T-cell (primary cell): ENCODE data around the gene ITGB7. TPM values are rescaled to one million over a fixed set of nuclear protein-coding genes. Genes with fewer than 3 reads are reported as not detected.

ENCODE experiments used
- ATAC-seq, 4 experiments: fragments of 200-7000 bp in 3 of 4; fragments of 150-1000 bp in 1 of 4; cut with Tn5 transposase; replicated peaks in 1 of 4; 1 replicate in 3 of 4; 2 replicates in 1 of 4; pipeline ENCODE4 v1.10.0; 2021; ENCODE audit warnings: moderate library complexity in 3 of 4, mild to moderate bottlenecking in 2 of 4, moderate number of reproducible peaks in 1 of 4
- CTCF ChIA-PET, 2 donors: fragments of 300-600 bp; sonication (Branson Sonifier 250); formaldehyde crosslinking; loops; one replicate each; lab custom pipeline; 2022; ENCODE audit warnings: antibody characterized with exemption in 2 of 2; lab: Charles Lee
- POLR2A ChIA-PET, 2 donors: fragments of 300-600 bp; sonication (Branson Sonifier 250); formaldehyde crosslinking; loops; one replicate each; lab custom pipeline; 2022; ENCODE audit warnings: antibody characterized with exemption in 2 of 2; lab: Charles Lee
- DNase-seq, 35 experiments: peaks; one replicate each; pipeline versions ENCODE4 v3.0.0 to v3.0.0-alpha.2; 2013 to 2023
- H3K27ac ChIP-seq: one replicate; pipeline ENCODE4 v1.5.1; 2013; ENCODE audit warnings: low read length
- H3K27me3 ChIP-seq, 2 experiments: replicated peaks in 1 of 2; 1 replicate in 1 of 2; 2 replicates in 1 of 2; pipeline versions ENCODE4 v1.6.1 to v1.7.0; 2013; ENCODE audit warnings: low read length in 1 of 2, mixed read lengths in 1 of 2; ENCODE audit not compliant: control insufficient read depth in 2 of 2, insufficient read depth in 2 of 2; ENCODE audit errors: extremely low read depth in 1 of 2
- H3K36me3 ChIP-seq, 2 donors: 1 replicate in 1 of 2; 2 replicates in 1 of 2; pipeline versions ENCODE4 v1.6.1 to v1.7.0; 2013; ENCODE audit warnings: low read length in 1 of 2; ENCODE audit not compliant: control insufficient read depth in 2 of 2, insufficient read depth in 1 of 2; ENCODE audit errors: extremely low read depth in 1 of 2
- H3K4me1 ChIP-seq, 2 experiments: 1 replicate in 1 of 2; 2 replicates in 1 of 2; pipeline versions ENCODE4 v1.6.1 to v1.7.0; 2013; ENCODE audit warnings: low read length in 2 of 2, mixed read lengths in 1 of 2; ENCODE audit not compliant: insufficient read depth in 2 of 2, control insufficient read depth in 1 of 2; ENCODE audit errors: extremely low read depth in 1 of 2
- H3K4me3 ChIP-seq, 2 donors: 1 replicate in 1 of 2; 2 replicates in 1 of 2; pipeline versions ENCODE4 v1.5.1 to v1.7.0; 2013; ENCODE audit warnings: mild to moderate bottlenecking in 2 of 2, low read length in 1 of 2, moderate library complexity in 1 of 2; ENCODE audit not compliant: control insufficient read depth in 1 of 2; ENCODE audit errors: extremely low read depth in 1 of 2
- H3K9me3 ChIP-seq: 2 replicates; pipeline ENCODE4 v1.7.0; 2013
- H3K27ac Mint-ChIP-seq, 2 donors: one replicate each; pipeline ENCODE4 v1.8.0; 2020 to 2021; ENCODE audit warnings: mild to moderate bottlenecking in 2 of 2, mixed read lengths in 2 of 2
- H3K27me3 Mint-ChIP-seq, 2 donors: one replicate each; pipeline ENCODE4 v1.8.0; 2021 to 2022; ENCODE audit warnings: mixed read lengths in 2 of 2
- H3K36me3 Mint-ChIP-seq: one replicate; pipeline ENCODE4 v1.8.0; 2021; ENCODE audit warnings: mixed read lengths
- H3K4me1 Mint-ChIP-seq, 3 donors: one replicate each; pipeline ENCODE4 v1.8.0; 2020 to 2022; ENCODE audit warnings: mixed read lengths in 3 of 3, mild to moderate bottlenecking in 1 of 3
- H3K4me3 Mint-ChIP-seq, 3 donors: one replicate each; pipeline ENCODE4 v1.8.0; 2020 to 2022; ENCODE audit warnings: mild to moderate bottlenecking in 3 of 3, mixed read lengths in 3 of 3, moderate library complexity in 3 of 3
- H3K9me3 Mint-ChIP-seq, 3 donors: one replicate each; pipeline ENCODE4 v1.8.0; 2020 to 2022; ENCODE audit warnings: mixed read lengths in 3 of 3
- WGBS: methylation state at CpG from one replicate; pipeline ENCODE4 v1.1.5; 2013; ENCODE audit warnings: missing lambda C conversion rate; ENCODE audit not compliant: insufficient coverage; 5-methylcytosine and 5-hydroxymethylcytosine counted together
- total RNA-seq, 35 experiments: library from RNA in 6 of 35; stranded (reverse) in 6 of 35; fragments of 120-200 nt in 1 of 35; gene quantifications; one replicate each; pipeline versions ENCODE4 v1.2.1 to v1.2.4 and lab custom pipeline; 2013 to 2026

ITGB7 gene
- total RNA-seq, 5 donors from 2014 or later (not counting 1 experiment from before 2014, with no cell fraction given): 247 to 590 (median 469) TPM

GRCh38 chr12:53227836-53228235, 20.8 kb upstream of the ITGB7 start:
- Mint-ChIP-seq H3K9me3 (no peaks in the 10 kb centered on the region), H3K36me3 (peaks cover 4% of the 10 kb centered on the region), H3K27me3 (no peaks in the 10 kb centered on the region), H3K27ac (peak overlapping the region; percentile 84 to 92), H3K4me1 (peaks cover 62 to 77% (median 70%) of the 10 kb centered on the region in 3 donors), H3K4me3 (no peak overlapping the region)
- Histone ChIP-seq H3K27ac (peak overlapping the region; percentile 14), H3K4me1 (peaks cover 29 to 86% of the 10 kb centered on the region in 2 experiments), H3K4me3 (no peak overlapping the region), H3K36me3 (peaks cover 0 to 2% of the 10 kb centered on the region in 2 donors), H3K27me3 (no peaks in the 10 kb centered on the region), H3K9me3 (no peaks in the 10 kb centered on the region)
- ATAC-seq (no peak), DNase-seq (no peak)
- ChIA-PET CTCF (interaction anchor here in 1 of 2 donors (0.6 to 1.3 kb wide), 2 partner anchors 14 to 41 kb away, joined by 3 read pairs; partner anchors contain the start of gene ESPL1), POLR2A (interaction anchor here in 1 of 2 donors (0.5 to 0.6 kb wide), 2 partner anchors 8 to 200 kb away, joined by 4 read pairs; no protein-coding TSS in a partner anchor)
- WGBS: no CpG with 5 or more reads among the region's 1 CpG

- H3K27ac ChIP-seq: no peak overlapping the region
- H3K4me3 Mint-ChIP-seq: no peak overlapping the region
- peaks cover 4% of the 10 kb centered on the region for H3K36me3 Mint-ChIP-seq
- ATAC-seq (no peak), DNase-seq (no peak)
- H3K27me3 ChIP-seq: no peaks in the 10 kb centered on the region
- H3K9me3 ChIP-seq: no peaks in the 10 kb centered on the region
- H3K4me1 Mint-ChIP-seq: peaks cover 62 to 77% (median 70%) of the 10 kb centered on the region in 3 donors
- WGBS: 99% methylated on average over 10 of the region's 11 CpGs
- H3K27me3 Mint-ChIP-seq: no peaks in the 10 kb centered on the region
- POLR2A ChIA-PET: interaction anchor here in 1 of 2 donors (0.5 to 0.6 kb wide), 2 partner anchors 8 to 200 kb away, joined by 4 read pairs; no protein-coding TSS in a partner anchor
- H3K4me1 ChIP-seq: peaks cover 31 to 86% of the 10 kb centered on the region in 2 experiments
- H3K36me3 ChIP-seq: peaks cover 0 to 2% of the 10 kb centered on the region in 2 donors
- H3K9me3 Mint-ChIP-seq: no peaks in the 10 kb centered on the region
- peak overlapping the region; percentile 65 to 70 for H3K27ac Mint-ChIP-seq
- no peak overlapping the region for H3K4me3 ChIP-seq
- CTCF ChIA-PET: interaction anchor here in 1 of 2 donors (1.3 kb wide), 1 partner anchor 14 kb away, joined by 3 read pairs; no protein-coding TSS in a partner anchor
Observed at GRCh38 chr12:53227341-53227740, 20.3 kb upstream of the ITGB7 start.

- Mint-ChIP-seq H3K27ac (peak overlapping the region; percentile 65 to 70), H3K4me1 (peaks cover 65 to 80% (median 74%) of the 10 kb centered on the region in 3 donors), H3K9me3 (no peaks in the 10 kb centered on the region), H3K4me3 (no peak overlapping the region), H3K27me3 (no peaks in the 10 kb centered on the region), H3K36me3 (peaks cover 4% of the 10 kb centered on the region)
- ATAC-seq: no peak
- Histone ChIP-seq H3K9me3 (no peaks in the 10 kb centered on the region), H3K27me3 (no peaks in the 10 kb centered on the region), H3K27ac (no peak overlapping the region), H3K36me3 (peaks cover 0 to 2% of the 10 kb centered on the region in 2 donors), H3K4me1 (peaks cover 32 to 88% of the 10 kb centered on the region in 2 experiments), H3K4me3 (no peak overlapping the region)
- DNase-seq: no peak
- CTCF ChIA-PET: interaction anchor here in 1 of 2 donors (1.3 kb wide), 1 partner anchor 13 kb away, joined by 3 read pairs; no protein-coding TSS in a partner anchor
- WGBS: 89% methylated on average over 2 of the region's 4 CpGs
- POLR2A ChIA-PET: no interaction called here
Observed at GRCh38 chr12:53226815-53227214, 19.8 kb upstream of the ITGB7 start.

GRCh38 chr12:53225635-53226424, 18.8 kb upstream of the ITGB7 start:
- no peak for ATAC-seq
- H3K9me3 ChIP-seq: no peaks in the 10 kb centered on the region
- H3K4me1 ChIP-seq: peaks cover 32 to 85% of the 10 kb centered on the region in 2 experiments
- no peak overlapping the region for H3K27ac ChIP-seq
- no peak overlapping the region for H3K4me3 ChIP-seq
- POLR2A ChIA-PET: no interaction called here
- Mint-ChIP-seq H3K4me1 (peaks cover 67 to 72% (median 70%) of the 10 kb centered on the region in 3 donors), H3K36me3 (peaks cover 4% of the 10 kb centered on the region), H3K27me3 (no peaks in the 10 kb centered on the region), H3K4me3 (peak overlapping the region in 1 of 3 donors; percentile 95), H3K27ac (peak overlapping the region; percentile 91 to 94), H3K9me3 (no peaks in the 10 kb centered on the region)
- no peaks in the 10 kb centered on the region for H3K27me3 ChIP-seq
- H3K36me3 ChIP-seq: peaks cover 0 to 2% of the 10 kb centered on the region in 2 donors
- WGBS: 97% methylated on average over 4 of the region's 10 CpGs
- DNase-seq: no peak
- CTCF ChIA-PET: interaction anchor here in 1 of 2 donors (1.3 kb wide), 1 partner anchor 12 kb away, joined by 3 read pairs; no protein-coding TSS in a partner anchor

GRCh38 chr12:53224897-53225634, 18.0 kb upstream of the ITGB7 start:
- no peaks in the 10 kb centered on the region for H3K27me3 ChIP-seq
- peak overlapping the region; percentile 38 for H3K27ac ChIP-seq
- 89% methylated on average over 7 of the region's 10 CpGs for WGBS
- H3K36me3 ChIP-seq: peaks cover 0 to 2% of the 10 kb centered on the region in 2 donors
- peak overlapping the region; percentile 91 to 94 for H3K27ac Mint-ChIP-seq
- CTCF ChIA-PET: interaction anchor here in 1 of 2 donors (1.1 kb wide), 1 partner anchor 42 kb away, joined by 3 read pairs; no protein-coding TSS in a partner anchor
- H3K4me3 Mint-ChIP-seq: peak overlapping the region in 1 of 3 donors; percentile 95
- no peak for DNase-seq
- H3K36me3 Mint-ChIP-seq: peaks cover 4% of the 10 kb centered on the region
- POLR2A ChIA-PET: no interaction called here
- no peaks in the 10 kb centered on the region for H3K9me3 Mint-ChIP-seq
- peaks cover 32 to 82% of the 10 kb centered on the region in 2 experiments for H3K4me1 ChIP-seq
- no peaks in the 10 kb centered on the region for H3K27me3 Mint-ChIP-seq
- no peak for ATAC-seq
- H3K4me1 Mint-ChIP-seq: peaks cover 66 to 69% (median 67%) of the 10 kb centered on the region in 3 donors
- H3K4me3 ChIP-seq: no peak overlapping the region
- H3K9me3 ChIP-seq: no peaks in the 10 kb centered on the region
